ENCODE results near the gene GDPD4.

The GDPD4 gene

GRCh38 chr11:77217156-77217555 is 84.3 kb downstream of the GDPD4 start:
- no peaks in the 10 kb centered on the region for H3K4me1 ChIP-seq (ENCODE audit: control insufficient read depth in 2 of 2, insufficient read depth in 1 of 2, low read depth in 1 of 2, low read length in 2 of 2)

GRCh38 chr11:77215106-77215505 is 86.4 kb downstream of the GDPD4 start:
- no CpG with 5 or more reads among the region's 3 CpGs for WGBS, 2 donors (ENCODE audit: extremely low coverage in 2 of 2, insufficient read length in 2 of 2, insufficient replicate concordance in 1 of 2)

More at GRCh38 chr11:77217156-77217555, 84.3 kb downstream of the GDPD4 start:
- Histone ChIP-seq H3K4ac (ENCODE audit: low read length) (no peak overlapping the region), H3K36me3 (replicated peaks in 1 of 2; ENCODE audit: control insufficient read depth in 2 of 2, insufficient read depth in 2 of 2, low read length in 2 of 2) (no peaks in the 10 kb centered on the region), H3K23ac (ENCODE audit: low read depth, low read length, poor library complexity) (no peak overlapping the region), H2BK12ac (ENCODE audit: low read length) (no peak overlapping the region), H3K27ac (replicated peaks; ENCODE audit: low read length) (no peak overlapping the region), H4K8ac (ENCODE audit: low read depth, low read length) (no peak overlapping the region), H3K14ac (ENCODE audit: low read length) (no peak overlapping the region), H3K27me3 (ENCODE audit: control insufficient read depth in 3 of 3, insufficient read depth in 3 of 3, low read depth in 1 of 3, low read length in 3 of 3) (peaks cover 0 to 5% (median 0%) of the 10 kb centered on the region in 3 experiments), H3K4me3 (ENCODE audit: low read length in 2 of 2) (no peak overlapping the region), H2AFZ (ENCODE audit: low read length) (no peak overlapping the region), H2BK120ac (ENCODE audit: low read depth, low read length) (no peak overlapping the region), H2BK15ac (ENCODE audit: low read length) (no peak overlapping the region), H2AK5ac (ENCODE audit: low read depth, low read length) (no peak overlapping the region), H4K91ac (ENCODE audit: low read depth, low read length, poor library complexity) (no peak overlapping the region), H3K9ac (ENCODE audit: low read depth, low read length, poor library complexity) (no peak overlapping the region), H3K9me3 (replicated peaks in 1 of 2; ENCODE audit: control insufficient read depth in 2 of 2, insufficient read depth in 1 of 2, low read depth in 1 of 2, low read length in 2 of 2) (no peaks in the 10 kb centered on the region), H3K79me1 (ENCODE audit: low read depth, low read length) (no peaks in the 10 kb centered on the region), H2BK5ac (ENCODE audit: low read length) (no peak overlapping the region), H3K18ac (ENCODE audit: low read length) (no peak overlapping the region), H3K4me2 (ENCODE audit: insufficient read depth, low read length, poor library complexity, severe bottlenecking) (no peak overlapping the region)
- no peak for DNase-seq (ENCODE audit: low spot score)
- WGBS, 2 donors (ENCODE audit: extremely low coverage in 2 of 2, insufficient read length in 2 of 2, insufficient replicate concordance in 1 of 2) = no CpG with 5 or more reads among the region's 2 CpGs

GRCh38 chr11:77214557-77214956 is 86.9 kb downstream of the GDPD4 start:
- Histone ChIP-seq H3K9ac (ENCODE audit: low read depth, low read length, poor library complexity) (no peak overlapping the region), H3K4me1 (ENCODE audit: control insufficient read depth in 2 of 2, insufficient read depth in 1 of 2, low read depth in 1 of 2, low read length in 2 of 2) (no peaks in the 10 kb centered on the region), H2AFZ (ENCODE audit: low read length) (no peak overlapping the region), H3K27me3 (ENCODE audit: control insufficient read depth in 3 of 3, insufficient read depth in 3 of 3, low read depth in 1 of 3, low read length in 3 of 3) (peaks cover 0 to 8% (median 0%) of the 10 kb centered on the region in 3 experiments), H3K36me3 (replicated peaks in 1 of 2; ENCODE audit: control insufficient read depth in 2 of 2, insufficient read depth in 2 of 2, low read length in 2 of 2) (no peaks in the 10 kb centered on the region), H3K18ac (ENCODE audit: low read length) (no peak overlapping the region), H2BK5ac (ENCODE audit: low read length) (no peak overlapping the region), H2BK120ac (ENCODE audit: low read depth, low read length) (no peak overlapping the region), H3K4me2 (ENCODE audit: insufficient read depth, low read length, poor library complexity, severe bottlenecking) (no peak overlapping the region), H3K4me3 (ENCODE audit: low read length in 2 of 2) (no peak overlapping the region), H3K79me1 (ENCODE audit: low read depth, low read length) (no peaks in the 10 kb centered on the region), H3K27ac (replicated peaks; ENCODE audit: low read length) (no peak overlapping the region), H4K91ac (ENCODE audit: low read depth, low read length, poor library complexity) (no peak overlapping the region), H4K8ac (ENCODE audit: low read depth, low read length) (no peak overlapping the region), H3K14ac (ENCODE audit: low read length) (no peak overlapping the region), H3K9me3 (replicated peaks in 1 of 2; ENCODE audit: control insufficient read depth in 2 of 2, insufficient read depth in 1 of 2, low read depth in 1 of 2, low read length in 2 of 2) (no peaks in the 10 kb centered on the region), H2AK5ac (ENCODE audit: low read depth, low read length) (no peak overlapping the region), H3K4ac (ENCODE audit: low read length) (no peak overlapping the region), H2BK15ac (ENCODE audit: low read length) (no peak overlapping the region), H2BK12ac (ENCODE audit: low read length) (no peak overlapping the region), H3K23ac (ENCODE audit: low read depth, low read length, poor library complexity) (no peak overlapping the region)
- DNase-seq (ENCODE audit: low spot score) = no peak
- WGBS, 2 donors (ENCODE audit: extremely low coverage in 2 of 2, insufficient read length in 2 of 2, insufficient replicate concordance in 1 of 2) = no CpG with 5 or more reads among the region's 9 CpGs

More at GRCh38 chr11:77215106-77215505, 86.4 kb downstream of the GDPD4 start:
- H3K4me3 ChIP-seq (ENCODE audit: low read length in 2 of 2) = no peak overlapping the region
- no peak overlapping the region for H2AFZ ChIP-seq (ENCODE audit: low read length)
- no peaks in the 10 kb centered on the region for H3K79me1 ChIP-seq (ENCODE audit: low read depth, low read length)
- no peaks in the 10 kb centered on the region for H3K9me3 ChIP-seq (replicated peaks in 1 of 2; ENCODE audit: control insufficient read depth in 2 of 2, insufficient read depth in 1 of 2, low read depth in 1 of 2, low read length in 2 of 2)
- H3K4ac ChIP-seq (ENCODE audit: low read length) = no peak overlapping the region
- H2BK120ac ChIP-seq (ENCODE audit: low read depth, low read length) = no peak overlapping the region
- H3K36me3 ChIP-seq (replicated peaks in 1 of 2; ENCODE audit: control insufficient read depth in 2 of 2, insufficient read depth in 2 of 2, low read length in 2 of 2) = no peaks in the 10 kb centered on the region
- DNase-seq (ENCODE audit: low spot score) = no peak
- no peak overlapping the region for H2BK12ac ChIP-seq (ENCODE audit: low read length)
- peak overlapping the region; percentile 33 for H3K14ac ChIP-seq (ENCODE audit: low read length)
- H3K18ac ChIP-seq (ENCODE audit: low read length) = no peak overlapping the region
- no peak overlapping the region for H3K9ac ChIP-seq (ENCODE audit: low read depth, low read length, poor library complexity)
- H2AK5ac ChIP-seq (ENCODE audit: low read depth, low read length) = no peak overlapping the region
- no peak overlapping the region for H3K4me2 ChIP-seq (ENCODE audit: insufficient read depth, low read length, poor library complexity, severe bottlenecking)
- H3K27ac ChIP-seq (replicated peaks; ENCODE audit: low read length) = no peak overlapping the region
- H4K91ac ChIP-seq (ENCODE audit: low read depth, low read length, poor library complexity) = no peak overlapping the region
- H2BK5ac ChIP-seq (ENCODE audit: low read length) = no peak overlapping the region
- no peak overlapping the region for H2BK15ac ChIP-seq (ENCODE audit: low read length)
- no peak overlapping the region for H4K8ac ChIP-seq (ENCODE audit: low read depth, low read length)
- no peak overlapping the region for H3K23ac ChIP-seq (ENCODE audit: low read depth, low read length, poor library complexity)
- no peaks in the 10 kb centered on the region for H3K4me1 ChIP-seq (ENCODE audit: control insufficient read depth in 2 of 2, insufficient read depth in 1 of 2, low read depth in 1 of 2, low read length in 2 of 2)
- peaks cover 0 to 8% (median 0%) of the 10 kb centered on the region in 3 experiments for H3K27me3 ChIP-seq (ENCODE audit: control insufficient read depth in 3 of 3, insufficient read depth in 3 of 3, low read depth in 1 of 3, low read length in 3 of 3)

GRCh38 chr11:77213589-77214428 is 87.7 kb downstream of the GDPD4 start:
- Histone ChIP-seq H3K27ac (replicated peaks; ENCODE audit: low read length) (no peak overlapping the region), H3K9me3 (replicated peaks in 1 of 2; ENCODE audit: control insufficient read depth in 2 of 2, insufficient read depth in 1 of 2, low read depth in 1 of 2, low read length in 2 of 2) (no peaks in the 10 kb centered on the region), H3K4me1 (ENCODE audit: control insufficient read depth in 2 of 2, insufficient read depth in 1 of 2, low read depth in 1 of 2, low read length in 2 of 2) (no peaks in the 10 kb centered on the region), H3K14ac (ENCODE audit: low read length) (no peak overlapping the region), H3K4ac (ENCODE audit: low read length) (no peak overlapping the region), H4K8ac (ENCODE audit: low read depth, low read length) (no peak overlapping the region), H3K4me3 (ENCODE audit: low read length in 2 of 2) (no peak overlapping the region), H3K4me2 (ENCODE audit: insufficient read depth, low read length, poor library complexity, severe bottlenecking) (no peak overlapping the region), H4K91ac (ENCODE audit: low read depth, low read length, poor library complexity) (no peak overlapping the region), H3K79me1 (ENCODE audit: low read depth, low read length) (no peaks in the 10 kb centered on the region), H3K18ac (ENCODE audit: low read length) (no peak overlapping the region), H3K27me3 (ENCODE audit: control insufficient read depth in 3 of 3, insufficient read depth in 3 of 3, low read depth in 1 of 3, low read length in 3 of 3) (peaks cover 0 to 8% (median 0%) of the 10 kb centered on the region in 3 experiments), H2BK5ac (ENCODE audit: low read length) (no peak overlapping the region), H3K36me3 (replicated peaks in 1 of 2; ENCODE audit: control insufficient read depth in 2 of 2, insufficient read depth in 2 of 2, low read length in 2 of 2) (no peaks in the 10 kb centered on the region), H3K9ac (ENCODE audit: low read depth, low read length, poor library complexity) (peak overlapping the region; percentile 36), H2BK12ac (ENCODE audit: low read length) (no peak overlapping the region), H3K23ac (ENCODE audit: low read depth, low read length, poor library complexity) (no peak overlapping the region), H2AFZ (ENCODE audit: low read length) (no peak overlapping the region), H2AK5ac (ENCODE audit: low read depth, low read length) (peak overlapping the region; percentile 24), H2BK15ac (ENCODE audit: low read length) (no peak overlapping the region), H2BK120ac (ENCODE audit: low read depth, low read length) (no peak overlapping the region)
- DNase-seq (ENCODE audit: low spot score) = no peak
- WGBS, 2 donors (ENCODE audit: extremely low coverage in 2 of 2, insufficient read length in 2 of 2, insufficient replicate concordance in 1 of 2) = no CpG with 5 or more reads among the region's 18 CpGs
